IPS-15b (cell line): ENCODE measurements around the gene SLC35C1.
"Not testable (repeated sequence)": the region's sequence is repeated elsewhere in the genome, so short reads cannot be mapped to it uniquely, and the experiment has no call there.

ENCODE experiments used
- H3K27me3 ChIP-seq: one replicate; pipeline ENCODE4 v1.6.1; 2013; ENCODE audit warnings: low read length; ENCODE audit not compliant: control insufficient read depth, insufficient read depth
- H3K36me3 ChIP-seq: one replicate; pipeline ENCODE4 v1.6.1; 2013; ENCODE audit warnings: low read length; ENCODE audit not compliant: control insufficient read depth, insufficient read depth
- H3K4me1 ChIP-seq: one replicate; pipeline ENCODE4 v1.6.1; 2013; ENCODE audit warnings: mild to moderate bottlenecking, low read length; ENCODE audit not compliant: control insufficient read depth, insufficient read depth
- H3K4me3 ChIP-seq: one replicate; pipeline ENCODE4 v1.5.1; 2013; ENCODE audit warnings: low read depth, low read length
- H3K9ac ChIP-seq: one replicate; pipeline ENCODE4 v1.6.1; 2013; ENCODE audit warnings: low read depth, mild to moderate bottlenecking, low read length
- H3K9me3 ChIP-seq: one replicate; pipeline ENCODE4 v1.6.1; 2013; ENCODE audit warnings: mild to moderate bottlenecking, low read length; ENCODE audit not compliant: control insufficient read depth, insufficient read depth

The SLC35C1 gene

DNA sequence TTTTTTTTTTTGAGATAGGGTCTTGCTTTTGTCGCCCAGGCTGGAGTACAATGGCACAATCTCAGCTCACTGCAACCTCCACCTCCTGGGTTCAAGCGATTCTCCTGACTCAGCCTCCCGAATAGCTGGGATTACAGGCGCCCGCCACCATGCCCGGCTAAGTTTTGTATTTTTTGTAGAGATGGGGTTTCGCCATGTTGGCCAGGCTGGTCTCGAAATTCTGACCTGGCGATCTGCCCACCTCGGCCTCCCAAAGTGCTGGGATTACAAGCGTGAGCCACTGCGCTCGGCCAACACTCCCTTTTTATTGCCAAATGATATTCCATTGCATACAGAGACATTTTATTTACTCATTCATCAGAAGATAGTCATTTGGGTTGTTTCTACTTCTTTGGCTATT is 35.3 kb downstream of the SLC35C1 start:
- not testable (repeated sequence) for H3K9me3 ChIP-seq, H3K4me3 ChIP-seq, H3K4me1 ChIP-seq, H3K9ac ChIP-seq, H3K36me3 ChIP-seq
- peaks cover 11% of the 10 kb centered on the region for H3K27me3 ChIP-seq

DNA sequence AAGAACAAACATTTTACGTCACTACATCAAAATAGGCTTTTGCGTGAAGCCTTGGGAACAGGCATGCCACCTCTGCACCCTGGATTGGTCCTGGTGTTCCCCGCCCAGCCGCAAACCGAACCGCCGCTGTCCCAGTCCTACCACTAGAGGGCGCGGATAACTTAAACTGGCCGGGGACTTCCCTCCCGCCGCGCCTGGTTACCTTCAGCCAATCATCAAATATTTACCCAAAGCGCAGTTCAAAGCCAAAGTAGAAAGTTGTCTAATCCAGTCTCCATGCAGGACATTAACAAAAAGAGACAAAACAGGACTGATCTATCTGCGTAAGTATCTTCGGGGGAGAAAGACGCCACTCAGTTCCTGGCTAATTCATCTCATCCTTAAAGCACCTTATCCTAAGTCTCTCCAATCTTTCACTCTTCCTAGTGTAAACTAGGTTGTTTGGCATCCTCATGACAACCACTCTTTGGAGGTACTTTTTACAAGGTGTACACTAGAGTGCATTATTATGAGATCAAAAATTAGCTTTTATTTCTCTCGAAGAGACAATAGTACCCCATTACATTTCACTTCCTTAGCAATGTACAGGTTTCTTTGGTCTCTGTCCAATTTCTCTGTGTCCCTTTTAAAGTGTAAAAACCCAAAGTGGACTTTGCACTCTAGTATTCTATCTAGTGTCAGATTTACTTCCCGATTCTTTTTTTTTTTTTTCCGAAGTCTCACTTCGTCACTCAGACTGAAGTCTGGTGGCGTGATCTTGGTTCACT is 38.4 kb downstream of the SLC35C1 start:
- H3K4me3 ChIP-seq = no peak overlapping the region

DNA sequence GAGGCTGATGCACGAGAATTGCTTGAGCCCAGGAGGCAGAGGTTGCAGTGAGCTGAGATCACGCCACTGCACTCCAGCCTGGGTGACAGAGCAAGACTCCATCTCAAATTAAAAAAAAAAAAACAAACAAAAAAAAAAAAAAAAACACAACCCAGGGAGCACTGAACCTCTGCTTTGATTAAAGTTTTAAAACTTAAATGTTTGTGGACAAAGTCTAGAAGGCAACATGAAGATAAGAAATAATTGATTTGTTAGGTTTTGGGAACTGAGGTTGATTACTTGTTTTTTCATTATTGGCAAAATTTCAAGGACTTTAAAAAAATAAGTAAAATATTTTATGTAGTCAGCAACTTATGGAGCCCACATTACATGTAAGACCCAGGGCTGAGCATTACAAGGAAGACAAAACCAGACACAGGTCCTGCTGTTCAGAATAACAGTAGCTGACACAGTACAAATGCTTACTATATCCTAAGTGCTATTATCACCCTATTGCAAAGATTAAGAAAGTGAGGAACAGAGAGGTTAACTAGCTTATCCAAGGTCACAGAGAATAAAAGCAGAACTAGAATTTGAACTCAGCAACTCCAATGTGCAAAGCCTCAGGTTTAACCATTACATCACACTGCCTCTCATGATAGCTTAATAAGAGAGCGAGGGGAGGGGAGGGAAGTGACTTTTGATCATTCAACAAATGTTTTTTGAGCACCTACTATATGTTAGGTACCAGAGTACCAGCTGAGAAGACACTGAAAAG is 40.1 kb downstream of the SLC35C1 start:
- no peak overlapping the region for H3K9ac ChIP-seq
- H3K4me1 ChIP-seq = peaks cover 5% of the 10 kb centered on the region
- H3K27me3 ChIP-seq = peaks cover 35% of the 10 kb centered on the region
- H3K9me3 ChIP-seq = no peaks in the 10 kb centered on the region
- H3K36me3 ChIP-seq = no peaks in the 10 kb centered on the region
- H3K4me3 ChIP-seq = no peak overlapping the region

More for the DNA sequence above, 38.4 kb downstream of the SLC35C1 start:
- Histone ChIP-seq H3K9me3 (no peaks in the 10 kb centered on the region), H3K9ac (no peak overlapping the region), H3K36me3 (no peaks in the 10 kb centered on the region), H3K4me1 (peaks cover 3% of the 10 kb centered on the region), H3K27me3 (peaks cover 31% of the 10 kb centered on the region)

DNA sequence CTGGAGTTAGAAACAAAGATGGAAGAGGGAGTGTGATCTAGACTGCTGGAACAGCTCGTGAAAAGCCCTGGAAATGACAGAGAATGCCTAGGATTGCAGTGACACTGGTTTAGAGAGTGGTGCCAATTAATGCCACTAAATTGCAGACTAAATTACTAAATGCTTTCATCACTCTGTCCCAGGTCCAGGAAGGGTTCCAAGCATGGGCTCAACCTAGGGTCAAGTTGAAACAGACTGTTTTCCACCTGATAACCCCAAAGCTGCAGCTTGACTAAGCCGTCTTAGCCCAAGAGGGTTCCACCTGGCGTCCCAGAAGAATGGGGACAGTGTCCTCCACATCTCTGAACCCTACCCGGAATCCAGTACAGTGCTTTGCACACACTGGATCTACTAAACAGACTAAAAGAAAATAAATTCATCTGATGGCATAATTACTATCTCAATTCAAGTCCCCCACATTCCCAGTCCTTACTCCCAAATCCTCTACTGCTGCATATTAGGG is 41.3 kb downstream of the SLC35C1 start:
- Histone ChIP-seq H3K9ac (no peak overlapping the region), H3K9me3 (no peaks in the 10 kb centered on the region), H3K36me3 (no peaks in the 10 kb centered on the region), H3K27me3 (peaks cover 35% of the 10 kb centered on the region), H3K4me3 (no peak overlapping the region), H3K4me1 (peaks cover 5% of the 10 kb centered on the region)

DNA sequence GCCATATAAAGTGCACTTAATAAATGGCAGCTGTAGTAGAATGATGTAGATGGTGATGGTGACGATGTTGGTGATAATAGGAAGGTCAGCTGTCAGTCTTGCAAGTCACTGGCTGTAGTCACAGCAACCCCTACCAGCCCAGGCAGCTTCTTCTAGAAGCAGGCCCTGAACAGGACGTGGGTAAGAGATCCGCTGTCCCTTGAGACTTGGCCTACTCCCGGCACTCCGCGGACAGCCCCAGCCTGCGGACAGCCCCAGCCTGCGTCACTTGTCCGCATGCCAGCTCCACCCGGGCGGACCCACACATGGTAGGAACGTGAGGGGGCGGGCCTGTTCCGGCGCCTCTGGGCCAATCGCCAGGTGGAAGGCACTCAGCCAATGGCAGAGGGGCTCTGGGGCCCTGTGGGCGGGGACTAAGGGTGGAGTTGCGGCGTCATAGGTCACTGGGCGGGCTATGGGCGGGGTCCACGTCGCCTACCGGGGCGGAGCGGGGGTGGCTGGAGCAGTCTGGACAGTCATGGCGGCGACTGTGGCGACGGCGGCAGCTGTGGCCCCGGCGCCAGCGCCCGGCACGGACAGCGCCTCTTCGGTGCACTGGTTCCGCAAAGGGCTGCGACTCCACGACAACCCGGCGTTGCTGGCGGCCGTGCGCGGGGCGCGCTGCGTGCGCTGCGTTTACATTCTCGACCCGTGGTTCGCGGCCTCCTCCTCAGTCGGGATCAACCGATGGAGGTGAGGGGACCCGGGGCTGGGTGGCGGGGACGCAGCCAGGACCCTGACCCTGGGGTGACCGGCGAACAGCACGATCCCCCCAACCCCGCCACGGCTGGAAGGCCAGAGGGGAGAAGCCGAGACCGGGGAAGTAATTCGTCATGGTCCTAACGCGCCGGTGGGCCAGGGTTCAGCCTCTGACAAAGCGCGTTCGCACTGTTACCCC is 42.3 kb downstream of the SLC35C1 start, which contains the start of gene CRY2:
Gene CRY2, plus strand, starts transcription at position 502 of the 937 bp plus-strand sequence. Its CDS starts 16 bp downstream, at position 518.
- Histone ChIP-seq H3K4me1 (peaks cover 11% of the 10 kb centered on the region), H3K27me3 (peaks cover 35% of the 10 kb centered on the region), H3K4me3 (peak within 1 kb of the TSS; percentile 93), H3K9me3 (no peaks in the 10 kb centered on the region), H3K36me3 (no peaks in the 10 kb centered on the region), H3K9ac (peak within 1 kb of the TSS; percentile 71)

DNA sequence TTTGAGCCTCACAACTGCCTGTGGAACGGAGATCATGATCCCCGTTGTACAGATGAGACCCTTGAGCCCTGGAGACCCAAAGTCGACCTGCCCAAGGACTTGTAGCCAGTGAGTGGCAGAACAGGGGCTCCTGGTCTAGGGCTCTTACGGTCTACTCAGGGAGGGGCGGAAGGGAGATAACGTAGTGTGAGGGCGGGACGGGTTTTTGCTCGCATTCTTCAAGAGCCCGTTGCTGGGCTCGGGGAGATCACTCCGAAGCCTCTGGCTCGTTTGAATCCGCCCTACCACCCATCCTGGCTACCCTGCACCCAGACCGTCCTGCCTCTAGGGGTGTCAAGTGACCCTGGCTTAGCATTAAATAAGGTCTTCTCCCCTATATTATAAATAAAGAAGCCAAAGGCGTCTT is 43.0 kb downstream of the SLC35C1 start:
- peaks cover 13% of the 10 kb centered on the region for H3K4me1 ChIP-seq
- H3K9me3 ChIP-seq = no peaks in the 10 kb centered on the region
- peak overlapping the region; percentile 93 for H3K4me3 ChIP-seq
- peaks cover 33% of the 10 kb centered on the region for H3K27me3 ChIP-seq
- peak overlapping the region; percentile 71 for H3K9ac ChIP-seq
- no peaks in the 10 kb centered on the region for H3K36me3 ChIP-seq

DNA sequence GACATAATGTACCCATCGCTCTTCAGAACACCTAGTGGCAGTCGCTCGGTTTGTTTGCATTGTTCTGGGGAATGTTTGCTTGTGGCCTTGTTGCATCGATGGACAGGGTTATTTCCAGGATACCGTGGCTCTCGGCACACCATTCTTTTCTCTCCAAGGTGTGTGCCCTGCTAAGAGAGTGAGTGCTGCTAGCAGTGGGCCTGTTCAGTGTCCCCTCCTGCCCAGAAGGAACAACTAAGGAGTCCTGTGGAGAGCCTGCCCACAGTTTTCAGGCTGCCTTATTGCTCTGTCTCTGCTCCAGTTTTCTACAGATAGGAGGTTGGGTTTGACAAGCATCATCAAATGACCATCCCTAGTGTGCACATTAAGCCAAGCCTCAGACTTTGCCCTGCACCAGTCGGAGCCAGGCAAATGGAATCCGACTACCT is 43.7 kb downstream of the SLC35C1 start:
- Histone ChIP-seq H3K9me3 (no peaks in the 10 kb centered on the region), H3K4me1 (peaks cover 16% of the 10 kb centered on the region)

DNA sequence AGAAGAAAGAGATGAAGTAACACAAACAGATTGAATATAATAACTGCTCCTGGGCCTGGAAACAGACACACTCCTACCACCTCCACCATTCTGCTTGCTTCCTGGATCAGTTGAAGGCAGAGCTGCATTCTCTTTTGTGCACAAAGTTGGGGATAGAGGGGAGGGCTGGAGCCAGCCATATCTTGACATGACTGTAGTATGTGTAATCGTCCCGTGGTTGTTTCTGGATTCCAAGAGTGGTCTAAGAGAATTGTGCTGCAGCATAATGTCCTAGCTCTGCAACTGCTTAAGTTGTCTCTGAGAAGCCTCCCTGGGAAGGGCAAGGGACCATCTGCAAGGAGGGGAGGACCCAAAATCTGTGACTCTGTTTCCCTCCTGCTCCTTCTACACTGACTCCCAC is 45.5 kb downstream of the SLC35C1 start:
- Histone ChIP-seq H3K9ac (no peak overlapping the region), H3K9me3 (no peaks in the 10 kb centered on the region), H3K27me3 (peaks cover 22% of the 10 kb centered on the region), H3K4me1 (peaks cover 26% of the 10 kb centered on the region), H3K36me3 (no peaks in the 10 kb centered on the region), H3K4me3 (no peak overlapping the region)

More for the DNA sequence above, 43.7 kb downstream of the SLC35C1 start:
- Histone ChIP-seq H3K9ac (no peak overlapping the region), H3K36me3 (no peaks in the 10 kb centered on the region), H3K27me3 (peaks cover 29% of the 10 kb centered on the region), H3K4me3 (peak overlapping the region; percentile 93)

DNA sequence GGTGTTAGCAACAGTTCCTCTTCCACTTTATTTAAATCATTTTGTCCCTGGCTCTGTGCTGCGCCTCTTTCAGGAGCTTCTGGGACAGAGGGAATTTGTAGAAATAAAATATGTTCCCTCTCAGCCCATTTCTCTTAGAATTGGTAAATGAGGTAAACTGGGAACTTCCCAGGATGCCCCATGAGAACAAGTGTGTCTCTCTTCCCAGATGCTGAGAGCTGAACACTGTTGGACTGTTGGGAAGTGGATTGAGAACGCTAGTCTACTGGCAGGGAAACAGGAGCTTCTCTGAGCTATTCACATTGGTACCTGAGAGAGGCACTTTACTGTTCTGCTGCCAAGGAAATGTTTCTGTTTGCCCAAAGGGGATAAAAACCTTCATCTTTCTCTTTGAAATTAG is 46.3 kb downstream of the SLC35C1 start:
- Histone ChIP-seq H3K4me3 (no peak overlapping the region), H3K36me3 (no peaks in the 10 kb centered on the region), H3K9ac (peak overlapping the region; percentile 18), H3K4me1 (peaks cover 28% of the 10 kb centered on the region), H3K27me3 (peaks cover 14% of the 10 kb centered on the region), H3K9me3 (no peaks in the 10 kb centered on the region)

DNA sequence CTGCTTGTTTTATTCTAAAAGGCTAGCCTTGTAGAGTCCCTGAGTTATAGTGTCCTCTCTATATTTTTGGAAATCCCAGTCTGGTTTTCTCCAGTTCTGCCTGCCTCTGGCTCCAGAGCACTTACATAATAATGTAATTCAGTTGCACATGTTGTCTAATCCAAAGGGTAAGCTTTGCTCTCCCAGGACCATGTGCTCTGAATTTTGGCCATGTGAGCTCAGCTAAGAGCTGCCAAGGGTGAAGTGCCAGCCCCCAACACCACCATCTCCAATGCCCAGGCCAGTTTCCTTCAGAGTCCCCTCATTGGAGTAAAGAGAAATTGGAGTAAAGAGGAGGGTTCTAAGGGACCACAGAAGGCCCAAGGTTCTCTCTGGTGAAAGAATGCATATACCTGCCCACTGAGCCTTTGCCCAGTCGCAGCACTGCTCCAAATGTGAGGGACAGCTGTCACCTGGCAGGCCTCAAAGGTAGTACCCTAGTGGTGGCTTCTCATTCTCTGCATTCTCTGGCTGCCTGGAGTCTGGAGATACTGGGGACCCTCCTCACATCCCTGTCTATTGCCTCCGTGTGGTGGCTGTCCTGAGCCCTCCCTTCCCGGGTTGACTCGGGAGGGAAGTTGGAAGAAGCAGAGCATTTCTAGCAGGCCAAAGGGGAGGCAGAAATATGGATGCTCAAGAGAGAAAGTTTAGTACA is 47.2 kb downstream of the SLC35C1 start:
- H3K36me3 ChIP-seq = peaks cover 3% of the 10 kb centered on the region
- peak overlapping the region; percentile 14 for H3K4me3 ChIP-seq
- peaks cover 7% of the 10 kb centered on the region for H3K27me3 ChIP-seq
- H3K4me1 ChIP-seq = peaks cover 28% of the 10 kb centered on the region
- no peaks in the 10 kb centered on the region for H3K9me3 ChIP-seq
- H3K9ac ChIP-seq = no peak overlapping the region

DNA sequence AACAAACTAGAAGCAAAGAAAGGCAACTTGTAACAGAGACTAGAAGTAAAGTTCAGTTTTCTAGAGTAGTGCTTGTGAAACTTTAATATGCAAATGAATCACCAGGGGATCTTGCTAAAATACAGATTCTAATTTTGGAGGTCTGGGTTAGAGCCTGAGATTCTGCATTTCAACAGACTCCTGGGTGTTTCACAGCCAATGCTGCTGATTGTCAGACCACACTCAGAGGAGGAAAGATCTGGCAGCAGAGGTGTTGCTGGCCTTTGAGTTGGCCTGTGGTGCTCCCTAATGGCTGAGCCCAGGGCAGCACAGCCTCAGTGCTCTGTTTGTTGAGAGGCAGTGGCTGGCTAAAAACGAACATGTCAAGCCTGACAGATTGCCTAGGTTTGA is 47.8 kb downstream of the SLC35C1 start:
- Histone ChIP-seq H3K36me3 (peaks cover 3% of the 10 kb centered on the region), H3K4me1 (peaks cover 28% of the 10 kb centered on the region), H3K4me3 (no peak overlapping the region), H3K9me3 (no peaks in the 10 kb centered on the region), H3K9ac (no peak overlapping the region), H3K27me3 (peaks cover 7% of the 10 kb centered on the region)
